HL-60 (cell line): Measurements from ENCODE around the gene BNC1.

Source experiments
- DNase-seq, 2 experiments: peaks; one replicate each; pipeline ENCODE4 v3.0.0-alpha.2; 2010 to 2020; ENCODE audit warnings: low read depth in 1 of 2, low spot score in 1 of 2
- H3K27ac ChIP-seq: fragments of 250-450 bp; sonication (Bioruptor Pico); replicated peaks from 2 replicates; pipeline ENCODE4 v1.5.1; 2020; ENCODE audit warnings: mild to moderate bottlenecking, moderate library complexity
- H3K27me3 ChIP-seq: fragments of 250-450 bp; sonication (Bioruptor Pico); 2 replicates; pipeline ENCODE4 v1.5.1; 2021; ENCODE audit warnings: mild to moderate bottlenecking, moderate library complexity; ENCODE audit not compliant: insufficient read depth, poor library complexity, severe bottlenecking
- H3K4me3 ChIP-seq: replicated peaks from 2 replicates; pipeline ENCODE4 v1.5.1; 2011; ENCODE audit warnings: mild to moderate bottlenecking, control low read depth, low read length; ENCODE audit not compliant: insufficient read depth
- GABPA ChIP-seq: IDR thresholded peaks from 2 replicates; pipeline ENCODE4 v1.6.1; 2012; ENCODE audit warnings: low read depth
- POLR2AphosphoS5 ChIP-seq: IDR thresholded peaks from 2 replicates; pipeline ENCODE4 v1.6.1; 2012; ENCODE audit warnings: low read depth
- SPI1 ChIP-seq: IDR thresholded peaks from 2 replicates; pipeline ENCODE4 v1.6.1; 2012; ENCODE audit warnings: low read depth, mild to moderate bottlenecking, borderline replicate concordance
- TF ChIP-seq, protein P1 (sequence below): IDR thresholded peaks from 2 replicates; pipeline ENCODE4 v1.6.1; 2012; ENCODE audit warnings: low read depth; ENCODE audit not compliant: insufficient replicate concordance
- TF ChIP-seq, protein P2 (sequence below): IDR thresholded peaks from one replicate; pipeline ENCODE4 v1.5.1; 2011; ENCODE audit warnings: low read length, control low read depth, inconsistent platforms; ENCODE audit not compliant: insufficient read depth

Gene BNC1

DNA sequence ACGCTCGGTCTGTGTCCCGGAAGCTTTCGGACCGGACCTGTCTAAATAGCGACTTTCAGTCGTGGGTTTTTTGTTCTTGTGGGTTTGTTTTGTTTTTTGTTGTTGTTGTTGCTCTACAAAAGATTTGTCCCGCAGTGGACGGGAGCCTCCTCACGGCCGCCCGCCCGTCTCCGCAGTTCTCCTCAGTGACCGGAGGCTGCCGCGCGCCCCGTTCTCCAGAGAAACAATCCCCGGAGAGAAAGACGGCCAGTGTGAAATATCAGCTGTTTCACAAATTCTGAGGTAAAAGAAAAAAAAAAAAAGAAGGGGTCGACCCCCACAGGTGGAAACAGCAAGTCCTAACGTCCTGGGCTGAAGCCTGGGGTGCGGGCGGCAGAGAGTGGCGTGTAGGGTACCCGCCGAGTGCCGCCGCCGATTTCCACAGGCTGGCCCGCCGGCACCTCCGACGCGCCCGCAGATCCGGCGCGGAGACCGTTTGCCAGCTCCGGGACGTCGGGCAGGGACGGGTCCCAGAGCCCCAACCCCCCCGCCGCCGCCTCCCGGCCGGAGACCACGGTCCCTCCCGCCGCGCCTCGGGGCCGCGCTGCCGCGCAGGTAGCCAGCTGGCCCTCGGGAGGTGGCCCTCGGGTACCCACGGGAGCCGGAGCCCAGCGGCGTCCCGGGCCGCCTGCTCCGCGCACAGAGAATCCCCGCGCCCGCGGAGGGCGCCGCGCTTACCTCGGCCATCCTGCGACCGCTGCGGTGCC, 478 bp downstream of the BNC1 start:
- TF ChIP-seq POLR2AphosphoS5 (no peak), GABPA (no peak), SPI1 (no peak)
- TF ChIP-seq, protein P1, sequence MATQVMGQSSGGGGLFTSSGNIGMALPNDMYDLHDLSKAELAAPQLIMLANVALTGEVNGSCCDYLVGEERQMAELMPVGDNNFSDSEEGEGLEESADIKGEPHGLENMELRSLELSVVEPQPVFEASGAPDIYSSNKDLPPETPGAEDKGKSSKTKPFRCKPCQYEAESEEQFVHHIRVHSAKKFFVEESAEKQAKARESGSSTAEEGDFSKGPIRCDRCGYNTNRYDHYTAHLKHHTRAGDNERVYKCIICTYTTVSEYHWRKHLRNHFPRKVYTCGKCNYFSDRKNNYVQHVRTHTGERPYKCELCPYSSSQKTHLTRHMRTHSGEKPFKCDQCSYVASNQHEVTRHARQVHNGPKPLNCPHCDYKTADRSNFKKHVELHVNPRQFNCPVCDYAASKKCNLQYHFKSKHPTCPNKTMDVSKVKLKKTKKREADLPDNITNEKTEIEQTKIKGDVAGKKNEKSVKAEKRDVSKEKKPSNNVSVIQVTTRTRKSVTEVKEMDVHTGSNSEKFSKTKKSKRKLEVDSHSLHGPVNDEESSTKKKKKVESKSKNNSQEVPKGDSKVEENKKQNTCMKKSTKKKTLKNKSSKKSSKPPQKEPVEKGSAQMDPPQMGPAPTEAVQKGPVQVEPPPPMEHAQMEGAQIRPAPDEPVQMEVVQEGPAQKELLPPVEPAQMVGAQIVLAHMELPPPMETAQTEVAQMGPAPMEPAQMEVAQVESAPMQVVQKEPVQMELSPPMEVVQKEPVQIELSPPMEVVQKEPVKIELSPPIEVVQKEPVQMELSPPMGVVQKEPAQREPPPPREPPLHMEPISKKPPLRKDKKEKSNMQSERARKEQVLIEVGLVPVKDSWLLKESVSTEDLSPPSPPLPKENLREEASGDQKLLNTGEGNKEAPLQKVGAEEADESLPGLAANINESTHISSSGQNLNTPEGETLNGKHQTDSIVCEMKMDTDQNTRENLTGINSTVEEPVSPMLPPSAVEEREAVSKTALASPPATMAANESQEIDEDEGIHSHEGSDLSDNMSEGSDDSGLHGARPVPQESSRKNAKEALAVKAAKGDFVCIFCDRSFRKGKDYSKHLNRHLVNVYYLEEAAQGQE, result no peak
- TF ChIP-seq, protein P2, sequence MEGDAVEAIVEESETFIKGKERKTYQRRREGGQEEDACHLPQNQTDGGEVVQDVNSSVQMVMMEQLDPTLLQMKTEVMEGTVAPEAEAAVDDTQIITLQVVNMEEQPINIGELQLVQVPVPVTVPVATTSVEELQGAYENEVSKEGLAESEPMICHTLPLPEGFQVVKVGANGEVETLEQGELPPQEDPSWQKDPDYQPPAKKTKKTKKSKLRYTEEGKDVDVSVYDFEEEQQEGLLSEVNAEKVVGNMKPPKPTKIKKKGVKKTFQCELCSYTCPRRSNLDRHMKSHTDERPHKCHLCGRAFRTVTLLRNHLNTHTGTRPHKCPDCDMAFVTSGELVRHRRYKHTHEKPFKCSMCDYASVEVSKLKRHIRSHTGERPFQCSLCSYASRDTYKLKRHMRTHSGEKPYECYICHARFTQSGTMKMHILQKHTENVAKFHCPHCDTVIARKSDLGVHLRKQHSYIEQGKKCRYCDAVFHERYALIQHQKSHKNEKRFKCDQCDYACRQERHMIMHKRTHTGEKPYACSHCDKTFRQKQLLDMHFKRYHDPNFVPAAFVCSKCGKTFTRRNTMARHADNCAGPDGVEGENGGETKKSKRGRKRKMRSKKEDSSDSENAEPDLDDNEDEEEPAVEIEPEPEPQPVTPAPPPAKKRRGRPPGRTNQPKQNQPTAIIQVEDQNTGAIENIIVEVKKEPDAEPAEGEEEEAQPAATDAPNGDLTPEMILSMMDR, result no peak
- peaks cover 53% of the 10 kb centered on the region for H3K27me3 ChIP-seq
- no peak overlapping the region for H3K4me3 ChIP-seq
- no peak overlapping the region for H3K27ac ChIP-seq
- DNase-seq, result no peak

DNA sequence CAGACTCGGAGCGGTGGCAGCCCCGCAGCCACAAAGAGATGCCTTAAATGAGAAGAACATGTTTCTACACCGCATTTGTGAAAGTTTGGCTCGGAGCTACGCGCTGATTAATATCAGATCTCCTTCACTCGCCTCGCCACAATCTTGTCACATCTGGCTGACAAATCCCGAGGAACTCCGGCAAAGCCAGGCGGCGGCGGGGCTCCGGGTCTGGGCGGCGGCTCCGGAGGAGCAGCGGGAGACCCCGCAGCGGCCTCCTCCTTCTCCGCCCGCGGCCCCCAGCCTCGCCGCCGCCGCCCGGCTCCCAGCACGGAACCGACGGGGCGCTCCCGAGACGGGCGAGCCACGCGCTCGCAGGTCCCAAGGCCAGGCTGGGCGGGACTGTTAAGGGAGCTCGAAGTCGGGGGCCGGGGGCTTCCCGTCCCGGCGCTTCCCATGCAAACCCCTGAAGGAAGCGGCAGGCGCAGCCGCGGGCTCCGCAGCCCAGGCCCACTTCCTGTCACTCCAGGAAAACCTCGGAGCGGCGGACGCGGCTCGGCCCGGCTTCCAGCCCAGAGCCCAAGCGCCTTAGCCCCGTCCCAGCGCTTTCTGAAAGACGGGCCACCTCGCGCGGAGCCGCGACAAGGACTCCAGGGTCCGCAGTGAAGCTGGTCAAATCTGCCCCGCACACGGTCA, 1.2 kb downstream of the BNC1 start:
- Histone ChIP-seq H3K27ac (no peak overlapping the region), H3K4me3 (no peak overlapping the region), H3K27me3 (peaks cover 53% of the 10 kb centered on the region)
- TF ChIP-seq GABPA (no peak), POLR2AphosphoS5 (no peak), SPI1 (no peak)
- TF ChIP-seq, protein P2, result no peak
- DNase-seq, result no peak

DNA sequence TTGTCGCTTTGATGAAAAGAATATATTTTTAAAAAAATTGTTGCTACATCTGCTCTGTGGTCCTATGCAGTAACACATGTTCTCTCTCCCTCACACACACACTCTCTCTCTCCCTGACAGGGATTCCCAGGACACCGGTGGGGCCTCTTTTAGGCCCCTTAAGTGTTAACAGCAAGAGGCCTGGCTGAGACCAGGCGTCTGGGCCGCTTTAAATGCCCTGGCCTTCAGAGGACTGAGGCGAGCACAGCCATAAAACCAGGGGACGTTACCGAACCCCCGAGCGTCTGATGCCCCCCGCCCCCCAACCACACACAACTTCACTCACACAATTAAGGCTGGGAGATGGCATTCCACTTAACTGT, 1.7 kb downstream of the BNC1 start:
- peaks cover 51% of the 10 kb centered on the region for H3K27me3 ChIP-seq
- TF ChIP-seq GABPA (no peak), POLR2AphosphoS5 (no peak), SPI1 (no peak)
- TF ChIP-seq, protein P2, result no peak
- TF ChIP-seq, protein P1, result no peak
- H3K4me3 ChIP-seq, result no peak overlapping the region
- no peak overlapping the region for H3K27ac ChIP-seq
- no peak for DNase-seq
